ENCODE measurements around the gene DPPA3.
"Not testable (repeated sequence)": the region's sequence is repeated elsewhere in the genome, so short reads cannot be mapped to it uniquely, and the experiment has no call there.

The DPPA3 gene

DNA sequence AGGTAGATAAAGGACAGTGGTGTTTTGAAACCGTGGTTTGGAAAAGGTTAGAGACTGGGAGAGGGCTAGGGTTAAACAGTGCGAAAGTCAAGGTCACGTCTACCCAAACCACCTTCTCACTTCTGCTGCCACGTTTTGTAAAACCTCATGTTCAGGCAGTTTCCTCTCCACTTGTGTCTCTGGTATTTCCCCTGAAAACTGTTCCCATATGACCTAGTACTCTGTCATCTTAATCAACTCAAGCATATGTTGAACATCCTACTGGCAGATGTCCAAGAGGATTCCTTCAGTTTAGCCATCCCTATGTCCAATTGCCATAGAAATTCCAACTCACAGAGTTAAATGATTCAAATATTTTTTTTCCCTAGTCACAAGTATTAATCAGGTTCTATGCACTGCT is 18.5 kb downstream of the DPPA3 start:
- in situ Hi-C loops (cut with MboI; ENCODE audit: low sequenced_read_pairs) = no loop called here

DNA sequence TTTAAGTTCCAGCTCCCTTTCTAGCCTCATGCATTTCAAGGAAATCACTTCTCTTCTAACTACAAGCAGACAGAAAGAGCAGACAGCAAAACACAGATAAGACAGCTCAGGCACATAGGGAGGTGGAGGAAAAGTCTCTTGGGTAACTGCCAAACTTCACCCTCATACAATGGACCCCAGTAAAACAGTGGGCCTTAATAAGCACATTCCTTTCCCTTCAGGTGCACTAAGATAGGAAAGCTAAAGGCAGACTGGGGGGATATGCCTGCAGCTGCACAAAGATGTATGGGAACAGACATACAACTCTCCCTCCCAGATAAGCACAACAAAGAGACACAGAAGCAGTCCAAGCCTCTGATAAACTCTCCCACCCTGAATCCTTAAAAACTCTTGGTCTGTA is 19.8 kb downstream of the DPPA3 start:
- in situ Hi-C loops (cut with MboI; ENCODE audit: low sequenced_read_pairs) = not testable (repeated sequence)

- in situ Hi-C loops (cut with MboI; ENCODE audit: low sequenced_read_pairs) = no loop called here
These were observed 20.3 kb downstream of the DPPA3 start for GRCh38 chr12:7731486-7731885.

- in situ Hi-C loops (cut with MboI; ENCODE audit: low sequenced_read_pairs) = no loop called here
These were observed 21.8 kb downstream of the DPPA3 start for GRCh38 chr12:7732993-7733392.

- in situ Hi-C loops (cut with MboI; ENCODE audit: low sequenced_read_pairs) = no loop called here
These were observed 36.0 kb downstream of the DPPA3 start, which contains the start of gene CLEC4C for GRCh38 chr12:7747246-7747645. TSS of gene CLEC4C (minus strand) at chr12:7747375. CDS start at chr12:7747348, 27 bp downstream.

- in situ Hi-C loops (cut with MboI; ENCODE audit: low sequenced_read_pairs) = no loop called here
These were observed 37.6 kb downstream of the DPPA3 start for GRCh38 chr12:7748852-7749251.

- in situ Hi-C loops (cut with MboI; ENCODE audit: low sequenced_read_pairs) = no loop called here
These were observed 38.2 kb downstream of the DPPA3 start for GRCh38 chr12:7749442-7749841.

- in situ Hi-C loops (cut with MboI; ENCODE audit: low sequenced_read_pairs) = no loop called here
These were observed 39.1 kb downstream of the DPPA3 start for GRCh38 chr12:7750350-7750749.

GRCh38 chr12:7751394-7751793 is 40.2 kb downstream of the DPPA3 start:
- in situ Hi-C loops (cut with MboI; ENCODE audit: low sequenced_read_pairs) = no loop called here

DNA sequence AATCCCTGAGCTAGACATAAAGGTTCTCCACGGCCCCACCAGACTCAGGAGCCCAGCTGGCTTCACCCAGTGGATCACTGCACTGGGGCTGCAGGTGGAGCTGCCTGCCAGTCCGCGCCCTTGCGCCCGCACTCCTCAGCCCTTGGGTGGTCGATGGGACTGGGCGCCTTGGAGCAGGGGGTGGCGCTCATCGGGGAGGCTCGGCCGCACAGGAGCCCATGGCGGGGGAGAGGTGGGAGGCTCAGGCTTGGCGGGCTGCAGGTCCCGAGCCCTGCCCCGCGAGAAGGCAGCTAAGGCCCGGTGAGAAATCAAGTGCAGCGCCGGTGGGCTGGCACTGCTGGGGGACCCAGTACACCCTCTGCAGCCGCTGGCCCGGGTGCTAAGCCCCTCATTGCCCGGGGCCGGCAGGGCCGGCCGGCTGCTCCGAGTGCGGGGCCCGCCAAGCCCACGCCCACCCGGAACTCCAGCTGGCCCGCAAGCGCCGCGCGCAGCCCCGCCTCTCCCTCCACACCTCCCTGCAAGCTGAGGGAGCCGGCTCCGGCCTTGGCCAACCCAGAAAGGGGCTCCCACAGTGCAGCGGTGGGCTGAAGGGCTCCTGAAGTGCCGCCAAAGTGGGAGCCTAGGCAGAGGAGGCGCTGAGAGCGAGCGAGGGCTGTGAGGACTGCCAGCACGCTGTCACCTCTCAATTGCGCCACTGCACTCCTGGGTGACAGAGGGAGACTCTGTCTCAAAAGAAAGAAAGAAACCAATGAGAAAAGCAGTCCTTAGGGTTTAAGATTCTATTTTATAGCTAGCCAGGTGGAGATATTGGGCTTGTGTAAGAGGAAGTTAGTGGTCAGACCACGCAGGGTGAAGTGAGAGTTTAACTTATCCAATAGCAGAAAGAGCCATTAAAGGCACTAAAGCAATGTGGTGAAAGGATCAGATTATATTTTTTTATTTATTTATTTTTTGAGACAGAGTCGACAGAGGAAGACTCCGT is 41.0 kb downstream of the DPPA3 start:
- in situ Hi-C loops (cut with MboI; ENCODE audit: low sequenced_read_pairs) = not testable (repeated sequence)

DNA sequence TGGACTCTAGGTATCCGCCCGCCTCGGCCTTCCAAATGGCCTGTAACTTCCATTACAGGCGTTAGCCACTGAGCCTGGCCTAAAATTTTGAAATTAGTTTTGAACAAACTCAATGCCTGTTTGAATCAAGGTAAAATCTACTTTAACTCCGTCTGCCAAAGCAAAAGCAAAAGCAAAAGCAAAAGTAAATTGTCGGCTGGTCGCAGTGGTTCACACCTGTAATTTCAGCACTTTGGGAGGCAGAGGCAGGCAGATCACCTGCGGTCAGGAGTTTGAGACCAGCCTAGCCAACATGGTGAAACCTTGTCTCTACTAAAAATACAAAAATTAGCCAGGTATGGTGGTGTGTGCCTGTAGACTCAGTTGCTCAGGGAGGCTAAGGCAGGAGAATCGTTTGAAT is 44.4 kb downstream of the DPPA3 start:
- in situ Hi-C loops (cut with MboI; ENCODE audit: low sequenced_read_pairs) = not testable (repeated sequence)

GRCh38 chr12:7756993-7757392 is 45.8 kb downstream of the DPPA3 start:
- in situ Hi-C loops (cut with MboI; ENCODE audit: low sequenced_read_pairs) = no loop called here

- in situ Hi-C loops (cut with MboI; ENCODE audit: low sequenced_read_pairs) = no loop called here
These were observed 47.5 kb downstream of the DPPA3 start for GRCh38 chr12:7758766-7759140.
